Cardiac fibroblast (primary cell): ENCODE data around the gene ZNRF1.

Source experiments
- DNase-seq, 2 donors: peaks; one replicate each; pipeline versions ENCODE4 v3.0.0 to v3.0.0-alpha.2; 2010; ENCODE audit warnings: low read depth in 2 of 2
- H3K4me3 ChIP-seq, 2 donors: replicated peaks in 1 of 2; 1 replicate in 1 of 2; 2 replicates in 1 of 2; pipeline ENCODE4 v1.5.1; 2011; ENCODE audit warnings: low read depth in 2 of 2, low read length in 2 of 2, mild to moderate bottlenecking in 2 of 2, moderate library complexity in 1 of 2
- TF ChIP-seq, protein P1 (sequence below): IDR thresholded peaks from one replicate; pipeline ENCODE4 v1.5.1; 2011; ENCODE audit warnings: low read depth, mild to moderate bottlenecking, low read length, inconsistent platforms

ZNRF1 gene

GRCh38 chr16:75026892-75027391 lies 28.1 kb downstream of the ZNRF1 start:
- DNase-seq, result peak in 1 of 2 donors; percentile 46

GRCh38 chr16:75027520-75028300 lies 28.9 kb downstream of the ZNRF1 start:
- no peak for DNase-seq
- H3K4me3 ChIP-seq, result no peak overlapping the region
- TF ChIP-seq, protein P1, sequence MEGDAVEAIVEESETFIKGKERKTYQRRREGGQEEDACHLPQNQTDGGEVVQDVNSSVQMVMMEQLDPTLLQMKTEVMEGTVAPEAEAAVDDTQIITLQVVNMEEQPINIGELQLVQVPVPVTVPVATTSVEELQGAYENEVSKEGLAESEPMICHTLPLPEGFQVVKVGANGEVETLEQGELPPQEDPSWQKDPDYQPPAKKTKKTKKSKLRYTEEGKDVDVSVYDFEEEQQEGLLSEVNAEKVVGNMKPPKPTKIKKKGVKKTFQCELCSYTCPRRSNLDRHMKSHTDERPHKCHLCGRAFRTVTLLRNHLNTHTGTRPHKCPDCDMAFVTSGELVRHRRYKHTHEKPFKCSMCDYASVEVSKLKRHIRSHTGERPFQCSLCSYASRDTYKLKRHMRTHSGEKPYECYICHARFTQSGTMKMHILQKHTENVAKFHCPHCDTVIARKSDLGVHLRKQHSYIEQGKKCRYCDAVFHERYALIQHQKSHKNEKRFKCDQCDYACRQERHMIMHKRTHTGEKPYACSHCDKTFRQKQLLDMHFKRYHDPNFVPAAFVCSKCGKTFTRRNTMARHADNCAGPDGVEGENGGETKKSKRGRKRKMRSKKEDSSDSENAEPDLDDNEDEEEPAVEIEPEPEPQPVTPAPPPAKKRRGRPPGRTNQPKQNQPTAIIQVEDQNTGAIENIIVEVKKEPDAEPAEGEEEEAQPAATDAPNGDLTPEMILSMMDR, result no peak

More at GRCh38 chr16:75026892-75027391, 28.1 kb downstream of the ZNRF1 start:
- TF ChIP-seq, protein P1, result no peak
- no peak overlapping the region for H3K4me3 ChIP-seq

GRCh38 chr16:75028544-75029135 lies 29.8 kb downstream of the ZNRF1 start:
- no peak for DNase-seq
- no peak overlapping the region for H3K4me3 ChIP-seq
- TF ChIP-seq, protein P1, result no peak

GRCh38 chr16:75029854-75030253 lies 31.0 kb downstream of the ZNRF1 start:
- peak; percentile 23 to 81 for DNase-seq

DNA sequence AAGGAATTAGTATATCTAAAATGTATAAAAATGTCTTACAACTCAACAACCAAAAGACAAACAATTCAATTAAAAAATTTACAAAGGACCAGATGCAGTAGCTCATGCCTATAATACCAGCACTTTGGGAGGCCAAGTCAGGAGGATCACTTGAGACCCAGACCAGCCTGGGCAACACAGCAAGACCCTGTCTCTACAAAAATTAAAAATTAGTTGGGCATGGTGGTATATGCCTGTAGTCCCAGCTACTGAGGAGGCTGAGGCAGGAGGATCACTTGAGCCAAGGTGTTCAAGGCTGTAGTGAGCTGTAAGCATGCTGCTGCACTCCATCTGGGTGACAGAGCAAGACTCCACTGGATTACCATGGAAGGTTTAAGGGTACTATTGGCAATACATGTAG lies 33.8 kb downstream of the ZNRF1 start:
- no peak overlapping the region for H3K4me3 ChIP-seq
- no peak for DNase-seq
- TF ChIP-seq, protein P1, result no peak

More at GRCh38 chr16:75029854-75030253, 31.0 kb downstream of the ZNRF1 start:
- H3K4me3 ChIP-seq, result no peak overlapping the region
- TF ChIP-seq, protein P1, result no peak

- DNase-seq, result no peak
- TF ChIP-seq, protein P1, result no peak
Measured at GRCh38 chr16:75035410-75035968, 36.7 kb downstream of the ZNRF1 start.

More at GRCh38 chr16:75035410-75035968, 36.7 kb downstream of the ZNRF1 start:
- H3K4me3 ChIP-seq, result no peak overlapping the region
